WTC11 (cell line): ENCODE data around the gene CIT. TPM values are rescaled to one million over a fixed set of nuclear protein-coding genes. Genes with fewer than 3 reads are reported as not detected.

Source experiments
- ATAC-seq: fragments of 200-7000 bp; cut with Tn5 transposase; 2 replicates; pipeline ENCODE4 v1.10.0; 2021; ENCODE audit warnings: mild to moderate bottlenecking, moderate library complexity
- CTCF ChIA-PET: fragments of 300-600 bp; sonication (Branson Sonifier 250); formaldehyde crosslinking; loops from one replicate; lab custom pipeline; 2021; ENCODE audit warnings: antibody characterized with exemption; lab: Charles Lee
- POLR2A ChIA-PET: fragments of 350-600 bp; sonication (Branson Sonifier 250); formaldehyde crosslinking; loops from one replicate; lab custom pipeline; 2021; ENCODE audit warnings: antibody characterized with exemption; lab: Charles Lee
- DNase-seq: peaks from one replicate; pipeline ENCODE4 v3.0.0; 2021; ENCODE audit warnings: low spot score
- H3K27ac Mint-ChIP-seq: 2 replicates; pipeline ENCODE4 v1.8.0; 2021; ENCODE audit warnings: mixed read lengths
- H3K27me3 Mint-ChIP-seq: 2 replicates; pipeline ENCODE4 v1.8.0; 2021; ENCODE audit warnings: low read depth, mild to moderate bottlenecking, moderate library complexity, mixed read lengths
- H3K36me3 Mint-ChIP-seq: 2 replicates; pipeline ENCODE4 v1.8.0; 2021; ENCODE audit warnings: mixed read lengths
- H3K4me1 Mint-ChIP-seq: 2 replicates; pipeline ENCODE4 v1.8.0; 2022; ENCODE audit warnings: mixed read lengths
- H3K4me3 Mint-ChIP-seq: 2 replicates; pipeline ENCODE4 v1.8.0; 2021; ENCODE audit warnings: mild to moderate bottlenecking, moderate library complexity, mixed read lengths
- H3K9me3 Mint-ChIP-seq: 2 replicates; pipeline ENCODE4 v1.8.0; 2021; ENCODE audit warnings: mixed read lengths
- ATF6 ChIP-seq: sonication (generic); formaldehyde crosslinking; IDR thresholded peaks from 2 replicates; pipeline ENCODE4 v1.8.1; 2023; ENCODE audit warnings: mild to moderate bottlenecking, missing genetic modification reagents
- EMX1 ChIP-seq: fragments of 250-450 bp; sonication (Bioruptor Pico); IDR thresholded peaks from 2 replicates; pipeline ENCODE4 v1.8.0; 2021; ENCODE audit warnings: mild to moderate bottlenecking
- HMGA2 ChIP-seq: fragments of 250-450 bp; sonication (Bioruptor Pico); IDR thresholded peaks from 2 replicates; pipeline ENCODE4 v1.4.0; 2021; ENCODE audit warnings: mild to moderate bottlenecking, moderate library complexity
- IRF1 ChIP-seq: sonication (generic); formaldehyde crosslinking; IDR thresholded peaks from 2 replicates; pipeline ENCODE4 v1.8.0; 2023; ENCODE audit warnings: missing genetic modification reagents
- MYBL2 ChIP-seq: sonication (generic); formaldehyde crosslinking; IDR thresholded peaks from 2 replicates; pipeline ENCODE4 v1.8.1; 2023; ENCODE audit warnings: mild to moderate bottlenecking, moderate library complexity, missing genetic modification reagents
- NFE2L1 ChIP-seq: sonication (generic); formaldehyde crosslinking; IDR thresholded peaks from 2 replicates; pipeline ENCODE4 v1.8.1; 2023; ENCODE audit warnings: missing genetic modification reagents
- RELA ChIP-seq: sonication (generic); formaldehyde crosslinking; IDR thresholded peaks from 2 replicates; pipeline ENCODE4 v1.8.1; 2022; ENCODE audit warnings: missing genetic modification reagents, mild to moderate bottlenecking, borderline replicate concordance
- SMAD4 ChIP-seq: sonication (generic); formaldehyde crosslinking; IDR thresholded peaks from 2 replicates; pipeline ENCODE4 v1.8.0; 2022; ENCODE audit warnings: mild to moderate bottlenecking, missing genetic modification reagents
- ZBTB43 ChIP-seq: sonication (generic); formaldehyde crosslinking; IDR thresholded peaks from 2 replicates; pipeline ENCODE4 v1.8.1; 2023; ENCODE audit warnings: mild to moderate bottlenecking, missing genetic modification reagents
- ZNF121 ChIP-seq: sonication (generic); formaldehyde crosslinking; IDR thresholded peaks from 2 replicates; pipeline ENCODE4 v1.8.0; 2023; ENCODE audit warnings: missing genetic modification reagents
- ZNF219 ChIP-seq: sonication (generic); formaldehyde crosslinking; IDR thresholded peaks from 2 replicates; pipeline ENCODE4 v1.8.0; 2023; ENCODE audit warnings: missing genetic modification reagents, mild to moderate bottlenecking, borderline replicate concordance
- ZNF317 ChIP-seq: sonication (generic); formaldehyde crosslinking; IDR thresholded peaks from 2 replicates; pipeline ENCODE4 v1.8.1; 2023; ENCODE audit warnings: low read depth, mild to moderate bottlenecking, moderate library complexity, missing genetic modification reagents, borderline replicate concordance
- ZNF423 ChIP-seq: fragments of 250-450 bp; sonication (Bioruptor Pico); IDR thresholded peaks from 2 replicates; pipeline ENCODE4 v2.1.2; 2022; ENCODE audit warnings: mild to moderate bottlenecking, moderate library complexity
- total RNA-seq: library from RNA; stranded (reverse); gene quantifications from 3 replicates; pipeline ENCODE4 v1.2.3, GENCODE V29; 2021
- TF ChIP-seq, protein P1 (sequence below): sonication (generic); formaldehyde crosslinking; IDR thresholded peaks from 2 replicates; pipeline ENCODE4 v1.8.1; 2022; ENCODE audit warnings: missing genetic modification reagents, borderline replicate concordance
- TF ChIP-seq, protein P2 (sequence below): fragments of 250-450 bp; sonication (Bioruptor Pico); IDR thresholded peaks from 2 replicates; pipeline ENCODE4 v2.1.2; 2022; ENCODE audit warnings: mild to moderate bottlenecking, moderate library complexity
- TF ChIP-seq, protein P3 (sequence below): sonication (generic); formaldehyde crosslinking; conservative IDR thresholded peaks from 2 replicates; pipeline ENCODE4 v1.8.1; 2023; ENCODE audit warnings: mild to moderate bottlenecking, low read depth, missing genetic modification reagents, moderate library complexity
- TF ChIP-seq, protein P4 (sequence below): sonication (generic); formaldehyde crosslinking; IDR thresholded peaks from 2 replicates; pipeline ENCODE4 v1.8.0; 2022; ENCODE audit warnings: mild to moderate bottlenecking, missing genetic modification reagents

The CIT gene
- total RNA-seq, 1 experiment from 2014 or later, result 65.4 TPM

DNA sequence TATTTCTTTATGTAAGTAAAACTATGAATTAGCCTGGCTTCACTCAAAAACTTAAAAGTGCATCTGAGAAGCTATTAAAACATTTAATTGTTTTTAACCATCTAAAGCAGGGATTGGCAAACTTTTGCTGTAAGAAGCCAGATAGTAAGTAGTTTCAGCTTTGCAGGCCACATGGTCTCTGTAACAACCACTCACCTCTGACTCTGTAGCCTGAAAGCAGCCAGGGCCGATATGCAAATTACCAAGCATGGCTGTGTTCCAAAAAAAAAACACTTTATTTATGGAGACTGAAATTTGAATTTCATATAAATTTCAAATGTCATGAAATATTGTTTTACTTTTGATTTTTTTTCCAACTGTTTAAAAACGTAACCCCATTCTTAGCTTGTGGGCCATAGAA is 95.3 kb downstream of the CIT start:
- ChIA-PET CTCF (interaction anchor here (0.7 to 4.4 kb wide), 10 partner anchors 8 to 121 kb away, joined by 3 to 42 read pairs (median 5); partner anchors contain the start of gene PRKAB1), POLR2A (no interaction called here)
- Mint-ChIP-seq H3K9me3 (peaks cover 9% of the 10 kb centered on the region), H3K27me3 (no peaks in the 10 kb centered on the region), H3K4me3 (no peak overlapping the region), H3K4me1 (peaks cover 2% of the 10 kb centered on the region; the same call in 1 of the 2 replicates), H3K36me3 (peaks cover 57% of the 10 kb centered on the region), H3K27ac (no peak overlapping the region)
- TF ChIP-seq NFE2L1 (CRISPR knock-in tag), result no peak
- TF ChIP-seq ZBTB43 (CRISPR knock-in tag), result no peak
- TF ChIP-seq ZNF121 (CRISPR knock-in tag), result no peak
- no peak for TF ChIP-seq HMGA2
- TF ChIP-seq, protein P1, sequence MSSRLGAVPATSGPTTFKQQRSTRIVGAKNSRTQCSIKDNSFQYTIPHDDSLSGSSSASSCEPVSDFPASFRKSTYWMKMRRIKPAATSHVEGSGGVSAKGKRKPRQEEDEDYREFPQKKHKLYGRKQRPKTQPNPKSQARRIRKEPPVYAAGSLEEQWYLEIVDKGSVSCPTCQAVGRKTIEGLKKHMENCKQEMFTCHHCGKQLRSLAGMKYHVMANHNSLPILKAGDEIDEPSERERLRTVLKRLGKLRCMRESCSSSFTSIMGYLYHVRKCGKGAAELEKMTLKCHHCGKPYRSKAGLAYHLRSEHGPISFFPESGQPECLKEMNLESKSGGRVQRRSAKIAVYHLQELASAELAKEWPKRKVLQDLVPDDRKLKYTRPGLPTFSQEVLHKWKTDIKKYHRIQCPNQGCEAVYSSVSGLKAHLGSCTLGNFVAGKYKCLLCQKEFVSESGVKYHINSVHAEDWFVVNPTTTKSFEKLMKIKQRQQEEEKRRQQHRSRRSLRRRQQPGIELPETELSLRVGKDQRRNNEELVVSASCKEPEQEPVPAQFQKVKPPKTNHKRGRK (CRISPR knock-in tag), result no peak
- TF ChIP-seq ATF6 (CRISPR knock-in tag), result no peak
- no peak for TF ChIP-seq IRF1
- TF ChIP-seq ZNF317, result no peak
- no peak for TF ChIP-seq ZNF423
- TF ChIP-seq MYBL2 (CRISPR knock-in tag), result no peak
- no peak for TF ChIP-seq EMX1
- TF ChIP-seq, protein P2, sequence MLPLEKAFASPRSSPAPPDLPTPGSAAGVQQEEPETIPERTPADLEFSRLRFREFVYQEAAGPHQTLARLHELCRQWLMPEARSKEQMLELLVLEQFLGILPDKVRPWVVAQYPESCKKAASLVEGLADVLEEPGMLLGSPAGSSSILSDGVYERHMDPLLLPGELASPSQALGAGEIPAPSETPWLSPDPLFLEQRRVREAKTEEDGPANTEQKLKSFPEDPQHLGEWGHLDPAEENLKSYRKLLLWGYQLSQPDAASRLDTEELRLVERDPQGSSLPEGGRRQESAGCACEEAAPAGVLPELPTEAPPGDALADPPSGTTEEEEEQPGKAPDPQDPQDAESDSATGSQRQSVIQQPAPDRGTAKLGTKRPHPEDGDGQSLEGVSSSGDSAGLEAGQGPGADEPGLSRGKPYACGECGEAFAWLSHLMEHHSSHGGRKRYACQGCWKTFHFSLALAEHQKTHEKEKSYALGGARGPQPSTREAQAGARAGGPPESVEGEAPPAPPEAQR (CRISPR knock-in tag), result no peak
- no peak for TF ChIP-seq SMAD4 (CRISPR knock-in tag)
- no peak for TF ChIP-seq RELA (CRISPR knock-in tag)
- TF ChIP-seq, protein P3, sequence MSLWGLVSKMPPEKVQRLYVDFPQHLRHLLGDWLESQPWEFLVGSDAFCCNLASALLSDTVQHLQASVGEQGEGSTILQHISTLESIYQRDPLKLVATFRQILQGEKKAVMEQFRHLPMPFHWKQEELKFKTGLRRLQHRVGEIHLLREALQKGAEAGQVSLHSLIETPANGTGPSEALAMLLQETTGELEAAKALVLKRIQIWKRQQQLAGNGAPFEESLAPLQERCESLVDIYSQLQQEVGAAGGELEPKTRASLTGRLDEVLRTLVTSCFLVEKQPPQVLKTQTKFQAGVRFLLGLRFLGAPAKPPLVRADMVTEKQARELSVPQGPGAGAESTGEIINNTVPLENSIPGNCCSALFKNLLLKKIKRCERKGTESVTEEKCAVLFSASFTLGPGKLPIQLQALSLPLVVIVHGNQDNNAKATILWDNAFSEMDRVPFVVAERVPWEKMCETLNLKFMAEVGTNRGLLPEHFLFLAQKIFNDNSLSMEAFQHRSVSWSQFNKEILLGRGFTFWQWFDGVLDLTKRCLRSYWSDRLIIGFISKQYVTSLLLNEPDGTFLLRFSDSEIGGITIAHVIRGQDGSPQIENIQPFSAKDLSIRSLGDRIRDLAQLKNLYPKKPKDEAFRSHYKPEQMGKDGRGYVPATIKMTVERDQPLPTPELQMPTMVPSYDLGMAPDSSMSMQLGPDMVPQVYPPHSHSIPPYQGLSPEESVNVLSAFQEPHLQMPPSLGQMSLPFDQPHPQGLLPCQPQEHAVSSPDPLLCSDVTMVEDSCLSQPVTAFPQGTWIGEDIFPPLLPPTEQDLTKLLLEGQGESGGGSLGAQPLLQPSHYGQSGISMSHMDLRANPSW (CRISPR knock-in tag), result no peak
- TF ChIP-seq, protein P4, sequence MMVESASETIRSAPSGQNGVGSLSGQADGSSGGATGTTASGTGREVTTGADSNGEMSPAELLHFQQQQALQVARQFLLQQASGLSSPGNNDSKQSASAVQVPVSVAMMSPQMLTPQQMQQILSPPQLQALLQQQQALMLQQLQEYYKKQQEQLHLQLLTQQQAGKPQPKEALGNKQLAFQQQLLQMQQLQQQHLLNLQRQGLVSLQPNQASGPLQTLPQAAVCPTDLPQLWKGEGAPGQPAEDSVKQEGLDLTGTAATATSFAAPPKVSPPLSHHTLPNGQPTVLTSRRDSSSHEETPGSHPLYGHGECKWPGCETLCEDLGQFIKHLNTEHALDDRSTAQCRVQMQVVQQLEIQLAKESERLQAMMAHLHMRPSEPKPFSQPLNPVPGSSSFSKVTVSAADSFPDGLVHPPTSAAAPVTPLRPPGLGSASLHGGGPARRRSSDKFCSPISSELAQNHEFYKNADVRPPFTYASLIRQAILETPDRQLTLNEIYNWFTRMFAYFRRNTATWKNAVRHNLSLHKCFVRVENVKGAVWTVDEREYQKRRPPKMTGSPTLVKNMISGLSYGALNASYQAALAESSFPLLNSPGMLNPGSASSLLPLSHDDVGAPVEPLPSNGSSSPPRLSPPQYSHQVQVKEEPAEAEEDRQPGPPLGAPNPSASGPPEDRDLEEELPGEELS (CRISPR knock-in tag), result no peak
- TF ChIP-seq ZNF219 (CRISPR knock-in tag), result no peak
- DNase-seq (no peak), ATAC-seq (no peak)
